SK-N-SH (cell line): Measurements from ENCODE around the gene VMAC. TPM values are rescaled to one million over a fixed set of nuclear protein-coding genes. Genes with fewer than 3 reads are reported as not detected.

Source experiments
- CTCF ChIA-PET: fragments of 300-600, 350-600 bp; formaldehyde crosslinking; extraction: SDS; loops from one replicate; lab custom pipeline; 2021; lab: Yijun Ruan, JAX
- POLR2A ChIA-PET: fragments of 350-600 bp; sonication (Branson Sonifier 250); formaldehyde crosslinking; extraction: SDS; loops from one replicate; lab custom pipeline; 2020; ENCODE audit warnings: antibody characterized with exemption, inconsistent platforms; lab: Yijun Ruan, JAX
- DNase-seq: peaks from one replicate; pipeline ENCODE4 v3.0.0; 2012
- H2AFZ ChIP-seq: fragments of 200-600 bp; sonication (generic); 2 replicates; pipeline ENCODE4 v1.8.1; 2016; ENCODE audit warnings: antibody characterized with exemption, mild to moderate bottlenecking, low read depth
- H3F3A ChIP-seq: fragments of 200-600 bp; sonication (generic); replicated peaks from 2 replicates; pipeline ENCODE3; 2016; ENCODE audit warnings: antibody characterized with exemption, mild to moderate bottlenecking; ENCODE audit not compliant: insufficient read depth
- H3K27ac ChIP-seq, 2 experiments: fragments of 200-500 bp in 1 of 2; fragments of 200-600 bp in 1 of 2; sonication (Bioruptor generic) in 1 of 2; sonication (generic), shearing (Covaris generic) in 1 of 2; 2 replicates each; pipeline versions ENCODE4 v1.5.1 to v1.6.1; 2014 to 2016; ENCODE audit warnings: low read depth in 2 of 2, inconsistent platforms in 1 of 2, low read length in 1 of 2, mild to moderate bottlenecking in 1 of 2, mixed read lengths in 1 of 2
- H3K27me3 ChIP-seq: fragments of 200-600 bp; sonication (generic), shearing (Covaris generic); 2 replicates; pipeline ENCODE4 v1.6.1; 2016; ENCODE audit warnings: mixed run types; ENCODE audit not compliant: insufficient read depth
- H3K36me3 ChIP-seq, 2 experiments: fragments of 200-500 bp in 1 of 2; fragments of 200-600 bp in 1 of 2; sonication (Bioruptor generic) in 1 of 2; sonication (generic) in 1 of 2; replicated peaks in 1 of 2; 2 replicates each; pipeline versions ENCODE3 to v1.5.1; 2014 to 2016; ENCODE audit warnings: low read length in 1 of 2, mild to moderate bottlenecking in 1 of 2; ENCODE audit not compliant: insufficient read depth in 2 of 2, control insufficient read depth in 1 of 2
- H3K4me1 ChIP-seq, 2 experiments: fragments of 200-500 bp in 1 of 2; fragments of 200-600 bp in 1 of 2; sonication (Bioruptor generic) in 1 of 2; sonication (generic), shearing (Covaris generic) in 1 of 2; 2 replicates each; pipeline versions ENCODE4 v1.5.1 to v1.6.1; 2014 to 2016; ENCODE audit warnings: low read depth in 1 of 2, low read length in 1 of 2, mixed run types in 1 of 2; ENCODE audit not compliant: insufficient read depth in 2 of 2, control insufficient read depth in 1 of 2
- H3K4me2 ChIP-seq: fragments of 200-600 bp; sonication (generic), shearing (Covaris generic); 2 replicates; pipeline ENCODE4 v1.6.1; 2017; ENCODE audit warnings: mixed run types
- H3K4me3 ChIP-seq, 2 experiments: fragments of 200-500 bp in 1 of 2; fragments of 200-600 bp in 1 of 2; sonication (Bioruptor generic) in 1 of 2; sonication (generic), shearing (Covaris generic) in 1 of 2; 2 replicates each; pipeline versions ENCODE4 v1.5.1 to v1.8.1; 2014 to 2016; ENCODE audit warnings: low read depth in 2 of 2, inconsistent platforms in 1 of 2, low read length in 1 of 2, mild to moderate bottlenecking in 1 of 2, mixed read lengths in 1 of 2, moderate library complexity in 1 of 2
- H3K79me2 ChIP-seq: fragments of 200-600 bp; sonication (generic); 2 replicates; pipeline ENCODE4 v1.8.1; 2017; ENCODE audit warnings: mild to moderate bottlenecking; ENCODE audit not compliant: insufficient read depth
- H3K9ac ChIP-seq: fragments of 200-600 bp; sonication (generic); 2 replicates; pipeline ENCODE4 v1.6.1; 2017; ENCODE audit warnings: mixed run types
- H3K9me2 ChIP-seq: fragments of 200-600 bp; sonication (generic); 2 replicates; pipeline ENCODE4 v1.6.1; 2017; ENCODE audit warnings: mixed run types
- H3K9me3 ChIP-seq: fragments of 200-600 bp; sonication (generic); 2 replicates; pipeline ENCODE4 v1.6.1; 2017; ENCODE audit warnings: mixed run types, mild to moderate bottlenecking, moderate library complexity
- H4K20me1 ChIP-seq: fragments of 200-600 bp; sonication (generic); 2 replicates; pipeline ENCODE4 v1.6.1; 2017; ENCODE audit warnings: mild to moderate bottlenecking, mixed run types; ENCODE audit not compliant: insufficient read depth
- CHD2 ChIP-seq: fragments of 150-350 bp; IDR thresholded peaks from 2 replicates; pipeline ENCODE4 v1.6.1; 2018; ENCODE audit warnings: low read length; ENCODE audit not compliant: partially characterized antibody
- FOSL2 ChIP-seq: IDR thresholded peaks from 2 replicates; pipeline ENCODE4 v1.4.0; 2012; ENCODE audit warnings: low read depth, mild to moderate bottlenecking, moderate library complexity, borderline replicate concordance
- FOXJ3 ChIP-seq: sonication (generic); formaldehyde crosslinking; IDR thresholded peaks from 2 replicates; pipeline ENCODE4 v1.5.1; 2020; ENCODE audit warnings: mild to moderate bottlenecking, missing genetic modification reagents
- GABPA ChIP-seq: IDR thresholded peaks from 2 replicates; pipeline ENCODE4 v1.4.0; 2012; ENCODE audit warnings: low read depth, mild to moderate bottlenecking
- GATA2 ChIP-seq: sonication (generic); formaldehyde crosslinking; IDR thresholded peaks from 2 replicates; pipeline ENCODE4 v1.5.0; 2020; ENCODE audit warnings: mild to moderate bottlenecking, missing genetic modification reagents
- JUND ChIP-seq: IDR thresholded peaks from 2 replicates; pipeline ENCODE4 v1.4.0; 2012
- MXI1 ChIP-seq: IDR thresholded peaks from 2 replicates; pipeline ENCODE4 v1.6.1; 2012; ENCODE audit warnings: mild to moderate bottlenecking, low read depth, low read length, improper control_type of control experiment
- NFIC ChIP-seq: IDR thresholded peaks from 2 replicates; pipeline ENCODE4 v1.4.0; 2012; ENCODE audit warnings: borderline replicate concordance
- NRF1 ChIP-seq: IDR thresholded peaks from 2 replicates; pipeline ENCODE4 v1.6.1; 2012; ENCODE audit warnings: low read depth, mild to moderate bottlenecking, low read length
- PBX3 ChIP-seq: IDR thresholded peaks from 2 replicates; pipeline ENCODE4; 2012
- RCOR1 ChIP-seq: fragments of 150-350 bp; IDR thresholded peaks from 2 replicates; pipeline ENCODE4 v1.6.1; 2017; ENCODE audit warnings: antibody characterized with exemption, low read length
- SIN3A ChIP-seq: IDR thresholded peaks from 2 replicates; pipeline ENCODE4 v1.6.1; 2012; ENCODE audit warnings: low read depth, mild to moderate bottlenecking, low read length, moderate library complexity, borderline replicate concordance
- SMC3 ChIP-seq: IDR thresholded peaks from 2 replicates; pipeline ENCODE4 v1.6.1; 2012; ENCODE audit warnings: low read depth, low read length, improper control_type of control experiment
- TCF12 ChIP-seq: IDR thresholded peaks from 2 replicates; pipeline ENCODE4 v1.4.0; 2012
- TEAD4 ChIP-seq: IDR thresholded peaks from 2 replicates; pipeline ENCODE4 v1.4.0; 2012; ENCODE audit warnings: mild to moderate bottlenecking, borderline replicate concordance; ENCODE audit not compliant: insufficient read depth
- USF1 ChIP-seq: IDR thresholded peaks from 2 replicates; pipeline ENCODE4 v1.4.0; 2012; ENCODE audit warnings: low read depth, borderline replicate concordance
- WGBS: methylation state at CpG from one replicate; pipeline ENCODE4 v1.1.6; 2017; ENCODE audit warnings: low lambda C conversion rate; 5-methylcytosine and 5-hydroxymethylcytosine counted together
- polyA plus RNA-seq, 3 experiments: library from polyadenylated mRNA; depleted of rRNA; stranded (reverse); fragments of >200 nt; gene quantifications; 2 replicates each; pipeline ENCODE4 v1.2.3, GENCODE V29; 2012
- TF ChIP-seq, protein P1 (sequence below): IDR thresholded peaks from 2 replicates; pipeline ENCODE4 v1.4.0; 2012; ENCODE audit warnings: low read depth
- TF ChIP-seq, protein P2 (sequence below): fragments of 150-350 bp; IDR thresholded peaks from 2 replicates; pipeline ENCODE4 v1.6.1; 2016; ENCODE audit warnings: mild to moderate bottlenecking, low read depth, low read length

Gene VMAC
- polyA plus RNA-seq, 1 of the 3 experiments (the other 2 are of a cell fraction), result 6.5 TPM

DNA sequence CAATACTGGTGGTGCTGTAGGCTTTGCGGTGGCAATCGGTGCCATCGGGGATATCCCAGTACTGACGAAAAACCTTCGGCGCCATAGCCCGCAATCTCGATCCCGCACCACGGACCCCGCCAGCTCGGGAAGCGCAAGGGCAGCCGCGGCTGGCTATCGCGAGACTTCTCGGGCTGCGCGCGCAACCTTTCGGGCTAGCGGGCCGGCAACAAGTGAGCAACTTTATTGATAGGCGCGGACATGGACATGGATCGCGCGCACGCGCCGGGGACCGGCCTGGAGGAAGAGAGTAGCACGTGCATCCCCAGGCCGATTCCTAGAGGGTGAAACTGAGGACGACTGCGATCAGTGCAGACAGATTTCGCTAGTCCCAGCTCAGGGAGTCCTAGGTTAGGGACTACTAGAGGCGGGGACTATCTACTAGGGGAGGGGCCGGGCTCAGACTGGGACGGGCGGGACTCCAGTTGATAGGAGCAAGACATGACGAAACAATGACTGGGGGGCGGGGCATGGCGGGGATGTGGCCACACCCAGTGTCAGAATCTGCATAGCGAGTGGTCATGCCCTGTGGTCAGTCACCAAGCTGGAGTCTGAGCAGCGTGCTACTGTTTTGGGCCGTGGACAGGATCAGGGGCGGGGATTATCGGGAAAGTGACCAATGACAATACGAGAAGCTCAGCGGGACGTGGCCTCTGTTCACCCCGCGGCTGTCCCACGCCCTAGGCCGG lies 884 bp upstream of the VMAC start, which contains the start of gene NDUFA11 (continued):
- TF ChIP-seq PBX3, result peak; percentile 74
- no peak for TF ChIP-seq NFIC
- TF ChIP-seq USF1, result no peak
- peak; percentile 84 for TF ChIP-seq NRF1
- no peak for TF ChIP-seq TEAD4
- TF ChIP-seq RCOR1, result peak; percentile 48
- peak; percentile 100 for TF ChIP-seq CHD2
- TF ChIP-seq, protein P1, sequence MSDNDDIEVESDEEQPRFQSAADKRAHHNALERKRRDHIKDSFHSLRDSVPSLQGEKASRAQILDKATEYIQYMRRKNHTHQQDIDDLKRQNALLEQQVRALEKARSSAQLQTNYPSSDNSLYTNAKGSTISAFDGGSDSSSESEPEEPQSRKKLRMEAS, result peak; percentile 94
- TF ChIP-seq, protein P2, sequence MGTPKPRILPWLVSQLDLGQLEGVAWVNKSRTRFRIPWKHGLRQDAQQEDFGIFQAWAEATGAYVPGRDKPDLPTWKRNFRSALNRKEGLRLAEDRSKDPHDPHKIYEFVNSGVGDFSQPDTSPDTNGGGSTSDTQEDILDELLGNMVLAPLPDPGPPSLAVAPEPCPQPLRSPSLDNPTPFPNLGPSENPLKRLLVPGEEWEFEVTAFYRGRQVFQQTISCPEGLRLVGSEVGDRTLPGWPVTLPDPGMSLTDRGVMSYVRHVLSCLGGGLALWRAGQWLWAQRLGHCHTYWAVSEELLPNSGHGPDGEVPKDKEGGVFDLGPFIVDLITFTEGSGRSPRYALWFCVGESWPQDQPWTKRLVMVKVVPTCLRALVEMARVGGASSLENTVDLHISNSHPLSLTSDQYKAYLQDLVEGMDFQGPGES, result no peak

GRCh38 chr19:5905114-5905778 lies 574 bp downstream of the VMAC start:
- Histone ChIP-seq H3K4me2 (peak overlapping the region; percentile 86), H3K27me3 (no peaks in the 10 kb centered on the region), H3F3A (no peaks in the 10 kb centered on the region), H3K36me3 (peaks cover 2 to 3% of the 10 kb centered on the region in 2 experiments), H3K9ac (peak overlapping the region; percentile 81), H3K4me3 (peak overlapping the region; percentile 71 to 75), H3K79me2 (peaks cover 47% of the 10 kb centered on the region), H3K27ac (peak overlapping the region; percentile 44 to 47; a peak in 2 of 4 replicates), H2AFZ (0 out of 2 replicates have a peak overlapping the region, but pooled peaks have one; percentile 17), H3K9me2 (no peaks in the 10 kb centered on the region), H3K9me3 (no peaks in the 10 kb centered on the region), H3K4me1 (peaks cover 0 to 5% of the 10 kb centered on the region in 2 experiments; a peak in 2 of 4 replicates), H4K20me1 (peaks cover 7% of the 10 kb centered on the region; the same call in 1 of the 2 replicates)
- no peak for DNase-seq
- WGBS, result 48% methylated on average over 26 of the region's 31 CpGs
- TF ChIP-seq GABPA (no peak), JUND (no peak), RCOR1 (no peak), TCF12 (no peak), PBX3 (no peak), USF1 (no peak), MXI1 (no peak), NRF1 (no peak), GATA2 (no peak), FOSL2 (no peak), FOXJ3 (no peak), SIN3A (no peak), SMC3 (no peak)
- TF ChIP-seq, protein P1, result no peak; the same call in 1 of the 2 replicates
- ChIA-PET CTCF (interaction anchor here (0.8 to 1.2 kb wide), 2 partner anchors 63 to 218 kb away, joined by 3 read pairs; no protein-coding TSS in a partner anchor), POLR2A (interaction anchor here (1.2 kb wide), 1 partner anchor 15 kb away, joined by 3 read pairs; no protein-coding TSS in a partner anchor)
